HepG2 (cell line): ENCODE results near the gene NAALADL1. TPM values are rescaled to one million over a fixed set of nuclear protein-coding genes. Genes with fewer than 3 reads are reported as not detected.

ENCODE experiments used
- CBFB ChIP-seq: sonication (generic); formaldehyde crosslinking; IDR thresholded peaks from 2 replicates; pipeline ENCODE4 v1.4.0; 2020; ENCODE audit warnings: missing genetic modification reagents
- CCDC6 ChIP-seq: sonication (generic); formaldehyde crosslinking; IDR thresholded peaks from 2 replicates; pipeline ENCODE4 v1.8.1; 2022; ENCODE audit warnings: mild to moderate bottlenecking, missing genetic modification reagents, moderate library complexity
- ESRRA ChIP-seq: sonication (generic); formaldehyde crosslinking; IDR thresholded peaks from 2 replicates; pipeline ENCODE4 v1.5.1; 2020; ENCODE audit warnings: mild to moderate bottlenecking, low read depth, missing genetic modification reagents
- FOSL2 ChIP-seq: sonication (generic); formaldehyde crosslinking; IDR thresholded peaks from 2 replicates; pipeline ENCODE4 v1.4.0; 2020; ENCODE audit warnings: missing genetic modification reagents
- JUND ChIP-seq: sonication (generic); formaldehyde crosslinking; IDR thresholded peaks from 2 replicates; pipeline ENCODE4 v1.8.0; 2022; ENCODE audit warnings: mild to moderate bottlenecking, missing genetic modification reagents
- NR2F2 ChIP-seq: IDR thresholded peaks from 2 replicates; pipeline ENCODE4 v1.6.1; 2012; ENCODE audit warnings: low read depth, inconsistent platforms, borderline replicate concordance
- RAD21 ChIP-seq: fragments of 450-650 bp; formaldehyde crosslinking; IDR thresholded peaks from 2 replicates; pipeline ENCODE4 v1.5.0; 2020; ENCODE audit warnings: mild to moderate bottlenecking
- RBAK ChIP-seq: sonication (generic); formaldehyde crosslinking; IDR thresholded peaks from 2 replicates; pipeline ENCODE4 v1.5.1; 2020; ENCODE audit warnings: mild to moderate bottlenecking, missing genetic modification reagents
- TAF1 ChIP-seq: sonication (generic); formaldehyde crosslinking; IDR thresholded peaks from 2 replicates; pipeline ENCODE4 v1.4.0; 2020; ENCODE audit warnings: missing genetic modification reagents
- THRA ChIP-seq: sonication (generic); formaldehyde crosslinking; IDR thresholded peaks from 2 replicates; pipeline ENCODE4 v1.4.0; 2020; ENCODE audit warnings: missing genetic modification reagents, borderline replicate concordance
- ZEB1 ChIP-seq: IDR thresholded peaks from 2 replicates; pipeline ENCODE4 v1.6.1; 2012; ENCODE audit warnings: mild to moderate bottlenecking, low read depth, inconsistent platforms; ENCODE audit not compliant: insufficient replicate concordance
- ZNF235 ChIP-seq: sonication (generic); formaldehyde crosslinking; IDR thresholded peaks from 2 replicates; pipeline ENCODE4 v1.8.1; 2023; ENCODE audit warnings: mild to moderate bottlenecking, missing genetic modification reagents, borderline replicate concordance
- ZNF24 ChIP-seq: fragments of 450-650 bp; IDR thresholded peaks from 2 replicates; pipeline ENCODE4 v1.6.1; 2017; ENCODE audit warnings: antibody characterized with exemption, mild to moderate bottlenecking
- ZNF362 ChIP-seq: sonication (generic); formaldehyde crosslinking; IDR thresholded peaks from 2 replicates; pipeline ENCODE4 v1.4.0; 2020; ENCODE audit warnings: missing genetic modification reagents, mild to moderate bottlenecking, borderline replicate concordance
- ZNF382 ChIP-seq: sonication (generic); formaldehyde crosslinking; IDR thresholded peaks from 2 replicates; pipeline ENCODE4 v1.5.0; 2020; ENCODE audit warnings: missing genetic modification reagents, mild to moderate bottlenecking, borderline replicate concordance
- ZNF549 ChIP-seq: sonication (generic); formaldehyde crosslinking; IDR thresholded peaks from 2 replicates; pipeline ENCODE4 v1.5.0; 2020; ENCODE audit warnings: missing genetic modification reagents
- ZNF567 ChIP-seq: sonication (generic); formaldehyde crosslinking; IDR thresholded peaks from 2 replicates; pipeline ENCODE4 v1.8.1; 2023; ENCODE audit warnings: mild to moderate bottlenecking, missing genetic modification reagents, borderline replicate concordance
- ZNF646 ChIP-seq: sonication (generic); formaldehyde crosslinking; IDR thresholded peaks from 2 replicates; pipeline ENCODE4 v1.9.0; 2021; ENCODE audit warnings: mild to moderate bottlenecking, missing genetic modification reagents
- ZNF768 ChIP-seq: sonication (generic); formaldehyde crosslinking; IDR thresholded peaks from 2 replicates; pipeline ENCODE4 v1.4.0; 2020; ENCODE audit warnings: missing genetic modification reagents
- polyA plus RNA-seq, 8 experiments: library from polyadenylated mRNA; depleted of rRNA in 3 of 8; stranded (reverse) in 7 of 8; unstranded in 1 of 8; fragments of >200 nt; fragmentation: Illumina TruSeq in 4 of 8; extraction: Trizol in 4 of 8; gene quantifications; 2 replicates each; pipeline versions ENCODE4 v1.2.1 to v1.2.3, GENCODE V29; 2011 to 2016; ENCODE audit warnings: low read depth in 4 of 8, missing spikeins in 1 of 8, mixed read lengths in 1 of 8; ENCODE audit not compliant: insufficient read depth in 1 of 8
- total RNA-seq, 5 experiments: library from RNA; depleted of rRNA; stranded (reverse); fragments of >200 nt; fragmentation: Illumina TruSeq; extraction: Trizol; gene quantifications; 2 replicates each; pipeline ENCODE4 v1.2.3, GENCODE V29; 2016; ENCODE audit warnings: low read depth in 1 of 5

NAALADL1 gene
- total and polyA plus RNA-seq, 2 of the 13 experiments (the other 11 are each of a cell fraction or from before 2014, with no cell fraction given): 9.3 to 33.9 TPM

- TF ChIP-seq NR2F2: peak; percentile 35; the same call in 1 of the 2 replicates
- 0 out of 2 replicates have a peak, but pooled peaks have one; percentile 11 for TF ChIP-seq JUND (CRISPR knock-in tag)
- TF ChIP-seq CCDC6: peak; percentile 91; the same call in 1 of the 2 replicates
- TF ChIP-seq RAD21 (CRISPR knock-in tag): peak; percentile 70
- no peak; the same call in none of the 2 replicates for TF ChIP-seq ZNF768 (CRISPR knock-in tag)
- TF ChIP-seq RBAK (CRISPR knock-in tag): no peak
- no peak for TF ChIP-seq ZEB1
- TF ChIP-seq THRA (CRISPR knock-in tag): peak; percentile 78
- TF ChIP-seq CBFB: no peak
- TF ChIP-seq ZNF24: no peak
- TF ChIP-seq ZNF235 (CRISPR knock-in tag): no peak
- 0 out of 2 replicates have a peak, but pooled peaks have one; percentile 51 for TF ChIP-seq ZNF567 (CRISPR knock-in tag)
- no peak for TF ChIP-seq ZNF646 (CRISPR knock-in tag)
- no peak for TF ChIP-seq ZNF362 (CRISPR knock-in tag)
- TF ChIP-seq ZNF549 (CRISPR knock-in tag): no peak
- peak; percentile 65; the same call in 1 of the 2 replicates for TF ChIP-seq TAF1 (CRISPR knock-in tag)
- no peak for TF ChIP-seq ZNF382 (CRISPR knock-in tag)
- TF ChIP-seq ESRRA: peak; percentile 74; the same call in 1 of the 2 replicates
- TF ChIP-seq FOSL2 (CRISPR knock-in tag): peak; percentile 58
Measured at GRCh38 chr11:64996710-64997380, 61.5 kb downstream of the NAALADL1 start, which contains the start of gene BATF2 (continued).
